ENCODE results near the gene BEND4.
"Not testable (repeated sequence)": the region's sequence is repeated elsewhere in the genome, so short reads cannot be mapped to it uniquely, and the experiment has no call there.

The BEND4 gene

GRCh38 chr4:42152507-42153504 is at the start of gene BEND4:
TSS of gene BEND4 (minus strand) at chr4:42152655. CDS start at chr4:42152143, 512 bp downstream.
- no peak within 1 kb of the TSS for H3K4me3 ChIP-seq (replicated peaks; ENCODE audit: low read depth, low read length)
- DNase-seq (ENCODE audit: low read depth) = no peak
- no peak for TF ChIP-seq CTCF (IDR thresholded peaks at IDR 0.05; ENCODE audit: low read length, missing control alignments)

DNA sequence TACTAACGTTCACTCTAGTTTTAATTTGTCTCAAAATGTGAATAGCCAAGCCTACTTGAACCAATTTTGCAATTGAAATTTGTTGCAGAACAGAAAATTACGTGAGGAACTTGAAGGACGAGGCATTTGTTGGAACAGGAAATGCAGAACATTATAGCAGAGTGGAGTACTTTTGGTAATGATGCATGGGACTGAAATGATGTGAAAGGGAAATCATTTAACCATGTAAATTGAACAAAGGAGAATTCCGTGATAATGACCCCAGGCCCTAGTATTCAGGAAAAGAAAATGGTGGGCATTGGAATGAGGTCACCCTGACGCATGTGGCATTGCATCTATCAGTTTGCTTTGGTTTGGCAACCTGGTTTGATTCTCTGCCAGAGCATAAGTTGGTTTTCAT is 44.9 kb upstream of the BEND4 start:
- TF ChIP-seq CTCF (IDR thresholded peaks at IDR 0.05; ENCODE audit: low read length, missing control alignments) = no peak
- no peak overlapping the region for H3K4me3 ChIP-seq (replicated peaks; ENCODE audit: low read depth, low read length)
- DNase-seq (ENCODE audit: low read depth) = no peak

DNA sequence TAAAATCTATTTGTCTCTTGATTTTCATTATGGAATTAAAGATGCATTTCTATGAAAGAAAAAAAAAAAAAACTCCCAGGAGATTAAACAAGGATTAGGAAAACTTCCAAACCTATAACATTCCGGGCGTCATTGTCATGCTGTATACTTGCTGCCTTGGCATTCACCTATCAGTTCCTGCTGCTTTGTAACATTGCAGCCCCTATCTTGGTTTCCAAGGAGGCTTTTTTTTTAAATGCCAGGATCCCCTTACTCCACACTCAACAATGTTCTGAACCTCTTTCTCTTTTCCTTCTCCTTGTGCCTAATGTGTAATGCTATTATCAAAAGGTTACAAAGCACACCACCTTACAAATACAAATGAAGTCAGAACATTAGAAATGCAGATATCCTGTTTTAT is 20.5 kb upstream of the BEND4 start:
- TF ChIP-seq CTCF (IDR thresholded peaks at IDR 0.05; ENCODE audit: low read length, missing control alignments) = no peak
- H3K4me3 ChIP-seq (replicated peaks; ENCODE audit: low read depth, low read length) = no peak overlapping the region
- no peak for DNase-seq (ENCODE audit: low read depth)

DNA sequence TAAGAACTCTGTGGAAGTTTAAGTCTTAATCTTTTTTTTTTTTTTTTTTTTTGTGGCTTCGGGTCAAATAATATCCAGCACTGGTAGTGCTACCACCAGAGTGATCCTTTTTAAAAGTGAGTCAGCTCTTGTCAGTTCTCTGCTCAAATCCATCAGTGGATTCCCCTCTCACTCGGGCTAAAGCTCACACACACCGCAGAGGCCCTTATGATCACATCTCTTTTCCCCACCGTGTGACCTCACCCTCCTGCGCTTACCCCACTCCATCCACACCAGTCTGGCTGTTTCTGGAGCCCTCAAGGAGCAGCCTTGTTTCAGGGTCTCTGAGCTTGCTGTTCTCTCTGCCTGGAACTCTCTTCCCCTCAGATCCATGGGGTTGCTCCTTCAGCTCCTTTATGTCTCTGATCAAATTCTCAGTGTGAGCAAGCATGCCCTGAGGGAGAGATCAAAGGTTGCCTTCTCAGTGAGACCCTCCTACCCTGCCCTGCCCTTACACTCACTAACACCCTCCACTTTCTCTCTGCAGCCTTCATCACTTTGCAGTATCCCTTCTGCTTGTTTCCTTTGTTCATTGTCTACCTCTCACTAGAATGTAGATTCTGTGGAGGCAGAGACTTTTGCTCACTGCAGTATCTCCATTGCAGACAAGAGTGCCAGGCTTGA is 19.8 kb upstream of the BEND4 start:
- no peak overlapping the region for H3K4me3 ChIP-seq (replicated peaks; ENCODE audit: low read depth, low read length)
- DNase-seq (ENCODE audit: low read depth) = no peak
- no peak for TF ChIP-seq CTCF (IDR thresholded peaks at IDR 0.05; ENCODE audit: low read length, missing control alignments)

DNA sequence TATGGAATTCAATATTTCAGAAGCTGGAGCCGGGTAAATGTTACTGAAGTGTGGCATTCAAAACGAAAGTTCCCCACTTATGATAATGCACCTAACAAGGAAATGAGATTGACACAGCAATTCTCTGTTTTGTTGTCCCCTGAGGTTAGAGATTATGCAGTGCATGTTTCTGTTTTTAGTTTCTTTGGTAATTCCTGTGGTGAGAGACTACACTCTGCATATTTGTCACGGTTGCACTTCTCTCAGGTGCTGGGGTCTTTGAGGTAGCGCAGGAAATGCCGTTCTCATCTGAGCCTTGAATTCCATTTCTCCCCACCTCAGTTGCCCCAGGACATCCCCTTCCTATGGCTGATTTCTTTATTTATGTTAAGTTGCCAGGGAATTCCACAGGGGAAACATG is 15.3 kb upstream of the BEND4 start:
- no peak overlapping the region for H3K4me3 ChIP-seq (replicated peaks; ENCODE audit: low read depth, low read length)
- no peak for TF ChIP-seq CTCF (IDR thresholded peaks at IDR 0.05; ENCODE audit: low read length, missing control alignments)
- DNase-seq (ENCODE audit: low read depth) = no peak

DNA sequence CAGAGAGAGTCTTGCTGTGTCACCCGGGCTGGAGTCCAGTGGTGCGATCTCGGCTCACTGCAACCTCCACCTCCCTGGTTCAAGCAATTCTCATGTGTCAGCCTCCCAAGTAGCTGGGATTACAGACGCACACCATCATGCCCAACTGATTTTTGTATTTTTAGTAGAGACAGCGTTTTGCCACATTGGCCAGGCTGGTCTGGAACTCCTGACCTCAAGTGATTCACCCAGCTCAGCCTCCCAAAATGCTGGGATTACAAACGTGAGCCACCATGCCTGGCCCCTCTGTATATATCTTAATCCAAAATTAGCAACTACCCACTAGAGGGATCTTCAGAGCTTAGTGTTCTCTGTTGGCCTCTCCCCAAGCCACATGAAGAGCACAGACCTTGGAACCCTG is 13.7 kb upstream of the BEND4 start:
- H3K4me3 ChIP-seq (replicated peaks; ENCODE audit: low read depth, low read length); DNase-seq (ENCODE audit: low read depth): not testable (repeated sequence)

GRCh38 chr4:42159271-42160001 is 7.0 kb upstream of the BEND4 start:
- H3K4me3 ChIP-seq (replicated peaks; ENCODE audit: low read depth, low read length) = no peak overlapping the region
- no peak for TF ChIP-seq CTCF (IDR thresholded peaks at IDR 0.05; ENCODE audit: low read length, missing control alignments)
- no peak for DNase-seq (ENCODE audit: low read depth)

Data from fibroblast of pulmonary artery (primary cell).